BJ (cell line): ENCODE measurements around the gene DPP6. TPM values are rescaled to one million over a fixed set of nuclear protein-coding genes. Genes with fewer than 3 reads are reported as not detected.

Source experiments
- CTCF ChIA-PET: fragments of 350-600 bp; formaldehyde crosslinking; extraction: SDS; loops from one replicate; lab custom pipeline; 2021; ENCODE audit warnings: antibody characterized with exemption, inconsistent platforms; lab: Yijun Ruan, JAX
- POLR2A ChIA-PET: fragments of 300-600 bp; sonication (Branson Sonifier 250); formaldehyde crosslinking; extraction: SDS; loops from one replicate; lab custom pipeline; 2021; ENCODE audit warnings: antibody characterized with exemption; lab: Charles Lee
- DNase-seq: peaks from one replicate; pipeline ENCODE4 v3.0.0-alpha.2; 2011; ENCODE audit warnings: low read depth
- H3K27me3 ChIP-seq: 2 replicates; pipeline ENCODE4 v1.6.0; 2011; ENCODE audit warnings: low read length; ENCODE audit not compliant: control insufficient read depth, insufficient read depth
- H3K36me3 ChIP-seq: 2 replicates; pipeline ENCODE4 v1.5.1; 2011; ENCODE audit warnings: low read length; ENCODE audit not compliant: control insufficient read depth, insufficient read depth
- H3K4me3 ChIP-seq: 2 replicates; pipeline ENCODE4 v1.5.1; 2011; ENCODE audit warnings: low read depth, mild to moderate bottlenecking, control low read depth, low read length
- CTCF ChIP-seq: IDR thresholded peaks from 2 replicates; pipeline ENCODE4 v1.5.1; 2011; ENCODE audit warnings: low read depth, mild to moderate bottlenecking, control low read depth, inconsistent platforms, low read length, moderate library complexity; ENCODE audit not compliant: insufficient read depth
- polyA plus RNA-seq: library from polyadenylated mRNA; depleted of rRNA; stranded (reverse); fragments of >200 nt; gene quantifications from 2 replicates; pipeline ENCODE4 v1.2.3, GENCODE V29; 2011

DPP6 gene
- polyA plus RNA-seq, 1 experiment, result not detected

GRCh38 chr7:154469652-154470051 lies 417.5 kb downstream of the DPP6 start:
- H3K4me3 ChIP-seq, result no peak overlapping the region
- TF ChIP-seq CTCF, result no peak
- DNase-seq, result no peak
- H3K36me3 ChIP-seq, result no peaks in the 10 kb centered on the region
- H3K27me3 ChIP-seq, result no peaks in the 10 kb centered on the region
- CTCF ChIA-PET, result no interaction called here
- POLR2A ChIA-PET, result no interaction called here

- DNase-seq, result no peak
- no peaks in the 10 kb centered on the region for H3K36me3 ChIP-seq
- TF ChIP-seq CTCF, result no peak
- no peaks in the 10 kb centered on the region for H3K27me3 ChIP-seq
- CTCF ChIA-PET, result no interaction called here
- POLR2A ChIA-PET, result no interaction called here
- no peak overlapping the region for H3K4me3 ChIP-seq
Observed at GRCh38 chr7:154472343-154472742, 420.1 kb downstream of the DPP6 start.

- DNase-seq, result no peak
- H3K36me3 ChIP-seq, result no peaks in the 10 kb centered on the region
- TF ChIP-seq CTCF, result no peak
- H3K27me3 ChIP-seq, result no peaks in the 10 kb centered on the region
- H3K4me3 ChIP-seq, result no peak overlapping the region
- ChIA-PET CTCF (no interaction called here), POLR2A (no interaction called here)
Observed at GRCh38 chr7:154473360-154473759, 421.2 kb downstream of the DPP6 start.

- DNase-seq, result no peak
- Histone ChIP-seq H3K27me3 (no peaks in the 10 kb centered on the region), H3K36me3 (no peaks in the 10 kb centered on the region), H3K4me3 (no peak overlapping the region)
- ChIA-PET POLR2A (no interaction called here), CTCF (no interaction called here)
- TF ChIP-seq CTCF, result no peak
Observed at GRCh38 chr7:154474903-154475520, 422.8 kb downstream of the DPP6 start.

GRCh38 chr7:154475864-154476263 lies 423.7 kb downstream of the DPP6 start:
- no peak for TF ChIP-seq CTCF
- CTCF ChIA-PET, result no interaction called here
- POLR2A ChIA-PET, result no interaction called here

More at GRCh38 chr7:154475864-154476263, 423.7 kb downstream of the DPP6 start:
- no peak for DNase-seq
- Histone ChIP-seq H3K27me3 (no peaks in the 10 kb centered on the region), H3K36me3 (no peaks in the 10 kb centered on the region), H3K4me3 (no peak overlapping the region)
